GM23248 (cell line): ENCODE results near the gene PPP1R27. TPM values are rescaled to one million over a fixed set of nuclear protein-coding genes. Genes with fewer than 3 reads are reported as not detected.
A peak's percentile ranks its signal among the peaks of the same experiment; 100 is the strongest.

ENCODE experiments used
- DNase-seq: peaks from one replicate; pipeline ENCODE4 v3.0.0-alpha.2; 2015
- H2AFZ ChIP-seq: fragments of 200-600 bp; sonication (generic); 2 replicates; pipeline ENCODE4 v1.6.1; 2016; ENCODE audit warnings: antibody characterized with exemption
- H3F3A ChIP-seq: fragments of 200-600 bp; sonication (generic); 2 replicates; pipeline ENCODE4 v1.6.1; 2016; ENCODE audit warnings: mild to moderate bottlenecking, antibody characterized with exemption, mixed run types; ENCODE audit not compliant: insufficient read depth
- H3K27ac ChIP-seq: fragments of 200-600 bp; sonication (generic); 2 replicates; pipeline ENCODE4 v1.5.1; 2016; ENCODE audit warnings: mild to moderate bottlenecking
- H3K27me3 ChIP-seq: fragments of 200-600 bp; sonication (generic); replicated peaks from 2 replicates; pipeline ENCODE4 v1.6.1; 2016; ENCODE audit warnings: mild to moderate bottlenecking; ENCODE audit not compliant: insufficient read depth
- H3K36me3 ChIP-seq: fragments of 200-600 bp; sonication (generic); 2 replicates; pipeline ENCODE4 v1.6.1; 2016; ENCODE audit warnings: low read depth, mild to moderate bottlenecking
- H3K4me1 ChIP-seq: fragments of 200-600 bp; sonication (generic); 2 replicates; pipeline ENCODE4 v1.6.1; 2016; ENCODE audit warnings: mild to moderate bottlenecking; ENCODE audit not compliant: insufficient read depth
- H3K4me2 ChIP-seq: fragments of 200-600 bp; sonication (generic); one replicate; pipeline ENCODE4 v1.6.1; 2016; ENCODE audit warnings: mild to moderate bottlenecking; ENCODE audit not compliant: unreplicated experiment
- H3K4me3 ChIP-seq: fragments of 200-600 bp; sonication (generic); 2 replicates; pipeline ENCODE4 v1.5.1; 2016; ENCODE audit warnings: mild to moderate bottlenecking
- H3K79me2 ChIP-seq: fragments of 200-600 bp; sonication (generic); 2 replicates; pipeline ENCODE4 v1.6.1; 2016; ENCODE audit warnings: mild to moderate bottlenecking; ENCODE audit not compliant: insufficient read depth
- H3K9ac ChIP-seq: fragments of 200-600 bp; sonication (generic); 2 replicates; pipeline ENCODE4 v1.6.1; 2016; ENCODE audit warnings: mild to moderate bottlenecking
- H3K9me2 ChIP-seq: fragments of 200-600 bp; sonication (generic); 2 replicates; pipeline ENCODE4 v1.6.1; 2016; ENCODE audit warnings: mixed run types, mild to moderate bottlenecking, moderate library complexity; ENCODE audit not compliant: insufficient read depth
- H3K9me3 ChIP-seq: fragments of 200-600 bp; sonication (generic); one replicate; pipeline ENCODE4 v1.6.1; 2017; ENCODE audit warnings: low read depth
- H4K20me1 ChIP-seq: fragments of 200-600 bp; sonication (generic); 2 replicates; pipeline ENCODE4 v1.6.0; 2016; ENCODE audit not compliant: insufficient read depth
- EZH2 ChIP-seq: fragments of 200-600 bp; sonication (generic); IDR thresholded peaks from 2 replicates; pipeline ENCODE4 v1.6.1; 2018; ENCODE audit warnings: antibody characterized with exemption, mild to moderate bottlenecking; ENCODE audit not compliant: insufficient read depth, poor library complexity, severe bottlenecking
- EZH2phosphoT487 ChIP-seq: fragments of 200-600 bp; sonication (generic); IDR thresholded peaks from 2 replicates; pipeline ENCODE4 v1.6.1; 2018; ENCODE audit warnings: antibody characterized with exemption, moderate library complexity, mild to moderate bottlenecking, low read depth; ENCODE audit not compliant: insufficient read depth
- WGBS, 2 experiments: methylation state at CpG; one replicate each; pipeline ENCODE4 v1.1.6; 2015 to 2017; ENCODE audit warnings: low lambda C conversion rate in 2 of 2, low coverage in 1 of 2; ENCODE audit errors: missing lambda C conversion rate in 2 of 2; 5-methylcytosine and 5-hydroxymethylcytosine counted together
- in situ Hi-C: fragments of 300-500 bp; cut with MboI; formaldehyde crosslinking; loops from 2 replicates; pipeline ENCODE4 v1.15.0; 2020
- polyA plus RNA-seq: library from polyadenylated mRNA; unstranded; fragments of >200 nt; fragmentation: Nextera tagmentation; extraction: Ambion mirVana; gene quantifications from 2 replicates; pipeline ENCODE4 v1.2.1, GENCODE V29; 2016
- total RNA-seq: library from RNA; depleted of rRNA; stranded (reverse); fragments of >200 nt; shearing (Covaris generic); gene quantifications from 2 replicates; pipeline ENCODE4 v1.2.3, GENCODE V29; 2014

The PPP1R27 gene
- total and polyA plus RNA-seq, 2 experiments from 2014 or later = not detected

GRCh38 chr17:81863123-81863675 lies 28.3 kb upstream of the PPP1R27 start:
- TF ChIP-seq EZH2phosphoT487 (no peak), EZH2 (no peak)
- 73 to 76% methylated on average over 6 of the region's 6 CpGs for WGBS, 2 experiments
- DNase-seq = peak; percentile 50
- Histone ChIP-seq H3K9ac (peak overlapping the region; percentile 37; the same call in 1 of the 2 replicates), H2AFZ (no peak overlapping the region), H3K27me3 (no peaks in the 10 kb centered on the region), H3K36me3 (no peaks in the 10 kb centered on the region; the same call in 1 of the 2 replicates), H4K20me1 (no peaks in the 10 kb centered on the region), H3K27ac (peak overlapping the region; percentile 96), H3F3A (peaks cover 45% of the 10 kb centered on the region), H3K4me3 (peak overlapping the region; percentile 7; the same call in 1 of the 2 replicates), H3K4me2 (peak overlapping the region; percentile 94), H3K9me2 (no peaks in the 10 kb centered on the region), H3K9me3 (no peaks in the 10 kb centered on the region), H3K79me2 (peaks cover 70% of the 10 kb centered on the region), H3K4me1 (peaks cover 22% of the 10 kb centered on the region)
- in situ Hi-C loops = no loop called here

GRCh38 chr17:81860756-81861568 lies 26.1 kb upstream of the PPP1R27 start:
- H3K9me3 ChIP-seq = no peaks in the 10 kb centered on the region
- no peak for TF ChIP-seq EZH2
- no peak for TF ChIP-seq EZH2phosphoT487
- peak overlapping the region; percentile 97 for H3K9ac ChIP-seq
- H3K27me3 ChIP-seq = no peaks in the 10 kb centered on the region
- peak overlapping the region; percentile 96 for H3K27ac ChIP-seq
- in situ Hi-C loops = no loop called here
- peak; percentile 100 for DNase-seq
- no peaks in the 10 kb centered on the region for H3K9me2 ChIP-seq
- H3K4me2 ChIP-seq = peak overlapping the region; percentile 94
- no peaks in the 10 kb centered on the region for H4K20me1 ChIP-seq
- H2AFZ ChIP-seq = no peak overlapping the region
- WGBS, 2 experiments = 1 to 3% methylated on average over 66 to 71 of the region's 74 CpGs
- peaks cover 36% of the 10 kb centered on the region for H3K4me1 ChIP-seq
- H3F3A ChIP-seq = peaks cover 35% of the 10 kb centered on the region
- peaks cover 89% of the 10 kb centered on the region for H3K79me2 ChIP-seq
- H3K4me3 ChIP-seq = peak overlapping the region; percentile 85
- peaks cover 11% of the 10 kb centered on the region; the same call in 1 of the 2 replicates for H3K36me3 ChIP-seq

- peak within 1 kb of the TSS; percentile 100 for H3K4me2 ChIP-seq
- peak; percentile 48 for DNase-seq
- peak within 1 kb of the TSS; percentile 95 for H3K4me3 ChIP-seq
- H3K79me2 ChIP-seq = peaks cover 89% of the 10 kb centered on the region
- H3K27ac ChIP-seq = peak within 1 kb of the TSS; percentile 96
- no peaks in the 10 kb centered on the region for H4K20me1 ChIP-seq
- peaks cover 28% of the 10 kb centered on the region for H3F3A ChIP-seq
- WGBS, 2 experiments = 1 to 2% methylated on average over 66 to 70 of the region's 95 CpGs
- no peak within 1 kb of the TSS for H2AFZ ChIP-seq
- peaks cover 44% of the 10 kb centered on the region for H3K4me1 ChIP-seq
- peaks cover 19% of the 10 kb centered on the region; the same call in 1 of the 2 replicates for H3K36me3 ChIP-seq
- peak within 1 kb of the TSS; percentile 97 for H3K9ac ChIP-seq
- TF ChIP-seq EZH2phosphoT487 (no peak), EZH2 (no peak)
- no peaks in the 10 kb centered on the region for H3K27me3 ChIP-seq
- in situ Hi-C loops = no loop called here
- no peaks in the 10 kb centered on the region for H3K9me3 ChIP-seq
- no peaks in the 10 kb centered on the region for H3K9me2 ChIP-seq
These were observed 25.3 kb upstream of the PPP1R27 start, which contains the start of gene P4HB for GRCh38 chr17:81859906-81860755. TSS of gene P4HB (minus strand) at chr17:81860535. CDS start at chr17:81860471, 64 bp downstream.
